Measurements from ENCODE around the gene TDP2. TPM values are rescaled to one million over a fixed set of nuclear protein-coding genes. Genes with fewer than 3 reads are reported as not detected.

TDP2 gene
- total RNA-seq, 1 experiment from 2014 or later, result 33.6 TPM

GRCh38 chr6:24699521-24700359 is 33.0 kb upstream of the TDP2 start:
- no TSS peak for BruUV-seq (replicated peaks)
- POLR2A ChIA-PET, result interaction anchor here (1.2 kb wide), 1 partner anchor 119 kb away, joined by 3 read pairs; no protein-coding TSS in a partner anchor
- no peak for TF ChIP-seq POLR2AphosphoS5 (IDR thresholded peaks at IDR 0.05; ENCODE audit: low read depth, low read length)
- TF ChIP-seq TCF7L2 (IDR thresholded peaks at IDR 0.05; ENCODE audit: low read depth, low read length), result no peak
- no peak for TF ChIP-seq SIN3A (IDR thresholded peaks at IDR 0.05; ENCODE audit: borderline replicate concordance, insufficient read depth, low read depth, low read length)
- TF ChIP-seq REST (IDR thresholded peaks at IDR 0.05; ENCODE audit: insufficient read depth in 1 of 2, low read depth in 2 of 2, low read length in 1 of 2), result no peak
- TF ChIP-seq CTCF (IDR thresholded peaks at IDR 0.05), result no peak
- Histone ChIP-seq H3K4me3 (ENCODE audit: low read depth in 2 of 2, low read length in 2 of 2) (no peak overlapping the region), H3K27ac (ENCODE audit: low read length) (no peak overlapping the region), H3K27me3 (ENCODE audit: control insufficient read depth, insufficient read depth, low read length) (no peaks in the 10 kb centered on the region), H3K9me3 (ENCODE audit: control insufficient read depth, insufficient read depth, low read depth, low read length) (no peaks in the 10 kb centered on the region), H3K36me3 (ENCODE audit: control insufficient read depth, insufficient read depth, low read length) (peaks cover 13% of the 10 kb centered on the region), H3K4me1 (ENCODE audit: control insufficient read depth, insufficient read depth, low read length) (no peaks in the 10 kb centered on the region)
- in situ Hi-C loops (cut with HindIII; ENCODE audit: low pct_unique_long_range_greater_than_20kb, low sequenced_read_pairs), result no loop called here
- DNase-seq (ENCODE audit: low read depth, low spot score), result no peak
- CTCF ChIA-PET, result no interaction called here
- intact Hi-C loops (cut with micrococcal nuclease; ENCODE audit: unreplicated experiment), result loop anchor here (5.0 kb wide), 1 partner anchor 267 kb away; no protein-coding TSS in a partner anchor
- no peak for ATAC-seq

GRCh38 chr6:24696097-24696496 is 29.4 kb upstream of the TDP2 start:
- H3K9me3 ChIP-seq (ENCODE audit: control insufficient read depth, insufficient read depth, low read depth, low read length), result no peaks in the 10 kb centered on the region
- POLR2A ChIA-PET, result no interaction called here
- TF ChIP-seq POLR2AphosphoS5 (IDR thresholded peaks at IDR 0.05; ENCODE audit: low read depth, low read length), result no peak
- TF ChIP-seq REST (IDR thresholded peaks at IDR 0.05; ENCODE audit: insufficient read depth in 1 of 2, low read depth in 2 of 2, low read length in 1 of 2), result no peak
- no peak for TF ChIP-seq CTCF (IDR thresholded peaks at IDR 0.05)
- no peak for TF ChIP-seq TCF7L2 (IDR thresholded peaks at IDR 0.05; ENCODE audit: low read depth, low read length)
- no peak for TF ChIP-seq SIN3A (IDR thresholded peaks at IDR 0.05; ENCODE audit: borderline replicate concordance, insufficient read depth, low read depth, low read length)
- no peak overlapping the region for H3K27ac ChIP-seq (ENCODE audit: low read length)
- H3K27me3 ChIP-seq (ENCODE audit: control insufficient read depth, insufficient read depth, low read length), result no peaks in the 10 kb centered on the region
- no TSS peak for BruUV-seq (replicated peaks)
- H3K4me1 ChIP-seq (ENCODE audit: control insufficient read depth, insufficient read depth, low read length), result no peaks in the 10 kb centered on the region
- DNase-seq (ENCODE audit: low read depth, low spot score) (no peak), ATAC-seq (no peak)
- no peaks in the 10 kb centered on the region; the same call in 1 of the 2 replicates for H3K36me3 ChIP-seq (ENCODE audit: control insufficient read depth, insufficient read depth, low read length)
- intact Hi-C loops (cut with micrococcal nuclease; ENCODE audit: unreplicated experiment), result loop anchor here (5.0 kb wide), 1 partner anchor 264 kb away; no protein-coding TSS in a partner anchor
- H3K4me3 ChIP-seq (ENCODE audit: low read depth in 2 of 2, low read length in 2 of 2), result no peak overlapping the region
- CTCF ChIA-PET, result interaction anchor here (1.0 kb wide), 1 partner anchor 275 kb away, joined by 3 read pairs; no protein-coding TSS in a partner anchor
- in situ Hi-C loops (cut with HindIII; ENCODE audit: low pct_unique_long_range_greater_than_20kb, low sequenced_read_pairs), result no loop called here
